GM12875 (cell line): ENCODE data around the gene TATDN2.

Source experiments
- H3K4me3 ChIP-seq: one replicate; pipeline ENCODE4 v1.5.1; 2011; ENCODE audit warnings: low read depth, low read length, control low read depth
- TF ChIP-seq, protein P1 (sequence below): IDR thresholded peaks from 2 replicates; pipeline ENCODE4 v1.5.1; 2011; ENCODE audit warnings: low read depth, mild to moderate bottlenecking, control low read depth, inconsistent platforms, low read length, moderate library complexity, borderline replicate concordance; ENCODE audit not compliant: insufficient read depth

The TATDN2 gene

DNA sequence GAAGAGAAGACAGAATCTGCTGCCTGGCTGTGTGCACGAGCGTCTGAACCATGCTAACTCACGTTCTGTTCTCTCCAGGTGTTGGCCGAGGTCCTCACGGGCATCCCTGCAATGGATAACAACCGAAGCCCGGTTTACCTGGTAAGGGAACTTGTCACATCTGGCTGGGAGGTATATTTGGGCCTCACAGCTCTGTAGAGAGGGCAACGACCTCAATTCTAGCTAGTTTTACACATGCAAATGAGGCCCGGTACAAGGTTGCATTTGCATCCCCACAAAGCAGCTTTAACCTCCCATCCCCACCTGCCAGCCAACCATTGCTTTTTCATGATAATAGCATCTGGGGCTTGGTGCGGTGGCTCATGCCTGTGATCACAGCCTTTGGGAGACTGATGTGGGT is 22.0 kb upstream of the TATDN2 start:
- H3K4me3 ChIP-seq = no peak overlapping the region
- TF ChIP-seq, protein P1, sequence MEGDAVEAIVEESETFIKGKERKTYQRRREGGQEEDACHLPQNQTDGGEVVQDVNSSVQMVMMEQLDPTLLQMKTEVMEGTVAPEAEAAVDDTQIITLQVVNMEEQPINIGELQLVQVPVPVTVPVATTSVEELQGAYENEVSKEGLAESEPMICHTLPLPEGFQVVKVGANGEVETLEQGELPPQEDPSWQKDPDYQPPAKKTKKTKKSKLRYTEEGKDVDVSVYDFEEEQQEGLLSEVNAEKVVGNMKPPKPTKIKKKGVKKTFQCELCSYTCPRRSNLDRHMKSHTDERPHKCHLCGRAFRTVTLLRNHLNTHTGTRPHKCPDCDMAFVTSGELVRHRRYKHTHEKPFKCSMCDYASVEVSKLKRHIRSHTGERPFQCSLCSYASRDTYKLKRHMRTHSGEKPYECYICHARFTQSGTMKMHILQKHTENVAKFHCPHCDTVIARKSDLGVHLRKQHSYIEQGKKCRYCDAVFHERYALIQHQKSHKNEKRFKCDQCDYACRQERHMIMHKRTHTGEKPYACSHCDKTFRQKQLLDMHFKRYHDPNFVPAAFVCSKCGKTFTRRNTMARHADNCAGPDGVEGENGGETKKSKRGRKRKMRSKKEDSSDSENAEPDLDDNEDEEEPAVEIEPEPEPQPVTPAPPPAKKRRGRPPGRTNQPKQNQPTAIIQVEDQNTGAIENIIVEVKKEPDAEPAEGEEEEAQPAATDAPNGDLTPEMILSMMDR = no peak

DNA sequence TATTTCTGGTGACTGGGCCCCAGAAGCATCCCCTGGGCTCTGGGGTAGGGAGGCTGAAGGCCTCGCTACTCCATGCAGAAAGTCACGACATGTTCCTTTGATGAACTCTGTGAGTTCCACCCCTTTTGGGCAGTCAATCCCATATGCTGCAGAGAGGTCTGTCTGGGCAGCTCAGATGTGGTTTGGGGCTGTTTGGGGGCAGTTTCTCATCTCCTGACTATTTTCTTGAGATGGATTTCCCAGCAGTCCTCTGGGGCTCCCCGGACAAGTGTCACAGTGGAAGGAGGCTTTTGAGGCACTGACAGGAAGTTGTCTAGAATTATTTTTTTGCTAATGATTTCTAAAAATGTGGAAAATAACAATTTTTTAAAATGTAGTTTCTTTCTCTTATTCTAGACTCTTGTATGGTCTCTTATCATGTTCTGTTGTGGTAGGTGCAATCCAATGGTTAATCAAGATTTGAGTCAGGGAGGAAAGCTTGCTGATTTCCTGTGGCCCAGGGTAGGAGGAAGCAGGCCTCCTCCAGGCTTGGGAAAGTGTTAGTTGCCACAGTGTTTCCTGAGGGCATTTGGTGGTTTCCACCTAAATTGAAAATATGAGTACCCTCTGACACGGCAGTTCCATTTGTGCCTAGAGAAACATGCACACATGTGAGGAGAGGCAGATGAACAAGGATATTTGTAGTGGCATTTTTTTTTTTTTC is 19.9 kb upstream of the TATDN2 start:
- H3K4me3 ChIP-seq = no peak overlapping the region
- TF ChIP-seq, protein P1 = no peak

DNA sequence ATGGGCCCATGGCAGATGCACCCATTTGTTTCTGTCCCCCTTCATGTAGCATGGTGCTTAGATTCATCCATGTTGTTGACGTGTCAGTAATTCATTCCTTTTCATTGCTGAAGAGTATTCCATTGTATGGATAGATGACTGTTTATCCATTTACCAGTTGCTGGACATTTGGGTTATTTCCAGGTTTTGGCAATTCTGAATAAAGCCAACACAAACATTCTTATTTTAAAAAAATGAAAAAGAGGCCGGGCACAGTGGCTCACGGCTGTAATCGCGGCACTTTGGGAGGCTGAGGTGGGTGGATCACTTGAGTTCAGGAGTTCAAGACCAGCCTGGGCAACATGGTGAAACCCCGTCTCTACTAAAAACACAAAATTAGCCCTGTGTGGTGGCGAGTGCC is 18.7 kb upstream of the TATDN2 start:
- no peak overlapping the region for H3K4me3 ChIP-seq
- TF ChIP-seq, protein P1 = no peak

DNA sequence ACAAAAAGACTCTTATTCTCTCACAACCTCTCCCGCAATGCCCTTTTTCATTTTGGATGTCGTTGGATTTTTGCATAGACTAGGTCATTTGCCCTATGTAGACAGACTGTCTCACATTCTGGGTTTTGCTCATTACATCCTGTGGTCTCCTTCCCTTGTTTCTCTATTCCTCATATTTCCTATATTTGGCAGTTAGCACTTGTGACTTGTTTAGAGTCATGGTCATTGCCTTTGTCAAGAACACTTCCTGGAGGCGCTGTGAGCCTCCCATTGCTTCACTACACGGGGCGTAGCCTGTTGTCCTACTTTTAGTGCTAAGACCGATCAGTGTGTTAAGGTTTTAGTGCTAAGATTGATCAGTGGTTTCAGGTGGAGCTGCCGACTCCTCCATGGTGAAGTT is 16.1 kb upstream of the TATDN2 start:
- H3K4me3 ChIP-seq = no peak overlapping the region
- TF ChIP-seq, protein P1 = no peak

DNA sequence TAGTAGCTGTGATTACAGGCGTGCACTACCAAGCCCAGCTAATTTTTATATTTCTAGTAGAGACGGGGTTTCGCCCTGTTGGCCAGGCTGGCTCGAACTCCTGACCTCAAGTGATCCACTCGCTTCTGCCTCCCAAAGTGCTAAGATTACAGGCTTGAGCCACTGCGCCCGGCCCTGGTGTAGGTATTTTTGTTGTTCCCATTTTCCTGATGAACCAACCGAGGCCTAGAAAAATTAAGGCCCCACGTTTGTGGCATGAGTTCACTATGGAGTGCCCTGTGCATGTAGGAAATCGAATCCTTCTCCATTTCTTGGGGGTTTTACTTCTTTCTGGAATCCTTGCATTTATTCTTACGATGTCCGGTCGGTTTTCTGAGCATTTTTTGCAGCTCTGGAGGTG is 14.3 kb upstream of the TATDN2 start:
- H3K4me3 ChIP-seq = no peak overlapping the region
- TF ChIP-seq, protein P1 = no peak

DNA sequence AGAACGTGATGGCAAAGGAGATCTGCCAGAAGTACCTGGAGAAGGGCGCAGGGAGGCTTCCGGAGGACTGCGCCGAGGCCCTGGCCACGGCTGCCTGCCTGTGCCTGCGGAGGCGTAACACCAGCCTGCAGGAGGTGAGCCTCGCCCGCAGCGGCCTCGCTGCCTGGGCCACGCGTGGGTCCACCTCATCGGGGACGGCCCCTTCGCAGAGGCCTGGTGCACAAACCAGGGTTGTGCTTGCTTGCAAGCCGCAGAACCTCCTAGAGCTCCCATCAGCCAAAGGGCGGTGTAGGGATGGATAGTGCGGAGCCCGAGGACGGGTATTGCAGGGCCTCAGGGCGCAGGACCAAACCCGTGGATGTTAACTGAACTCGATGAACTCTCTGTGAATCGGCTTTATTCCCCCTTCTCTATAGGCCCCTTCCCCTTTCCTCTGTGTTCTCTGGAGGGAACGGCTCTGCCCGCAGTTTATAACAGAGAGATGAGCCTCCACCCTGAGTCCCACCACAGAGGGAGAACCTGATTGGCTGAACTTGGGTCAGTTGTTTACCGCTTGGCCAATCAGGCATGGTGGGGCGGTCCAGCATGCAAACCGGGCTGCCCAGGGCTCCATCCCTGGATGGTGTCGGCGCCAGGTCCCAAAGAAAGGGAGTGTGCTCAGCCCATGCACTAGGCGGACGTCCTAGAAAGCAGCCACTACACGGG is 13.6 kb upstream of the TATDN2 start:
- TF ChIP-seq, protein P1 = no peak

DNA sequence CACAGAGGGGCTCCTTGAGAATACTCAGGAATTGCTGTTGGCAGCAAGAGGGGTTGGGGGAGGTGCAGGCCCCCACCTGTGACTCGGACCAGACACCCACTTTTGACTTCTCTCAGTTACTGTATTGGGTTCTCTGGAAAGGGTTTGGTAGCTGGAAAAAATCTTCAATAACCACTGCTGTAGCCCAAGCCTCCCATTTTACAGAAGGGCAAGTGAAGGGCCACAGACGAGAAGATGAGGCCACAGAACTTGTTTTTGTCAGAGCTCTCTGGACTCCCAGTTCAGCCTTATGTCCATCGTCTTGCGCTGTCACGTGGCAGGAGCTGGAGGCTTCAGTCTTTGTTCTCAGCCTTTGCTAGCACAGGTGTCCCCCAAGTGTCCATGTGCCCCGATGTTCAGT is 12.7 kb upstream of the TATDN2 start:
- TF ChIP-seq, protein P1 = no peak
- H3K4me3 ChIP-seq = no peak overlapping the region

More for the DNA sequence above, 13.6 kb upstream of the TATDN2 start:
- no peak overlapping the region for H3K4me3 ChIP-seq
